ENCODE measurements around the gene PCDHA10. TPM values are rescaled to one million over a fixed set of nuclear protein-coding genes. Genes with fewer than 3 reads are reported as not detected.

Gene PCDHA10
- total and polyA plus RNA-seq, 2 of the 4 experiments (the other 2 are of a cell fraction) = under 0.01 to 0.02 TPM

DNA sequence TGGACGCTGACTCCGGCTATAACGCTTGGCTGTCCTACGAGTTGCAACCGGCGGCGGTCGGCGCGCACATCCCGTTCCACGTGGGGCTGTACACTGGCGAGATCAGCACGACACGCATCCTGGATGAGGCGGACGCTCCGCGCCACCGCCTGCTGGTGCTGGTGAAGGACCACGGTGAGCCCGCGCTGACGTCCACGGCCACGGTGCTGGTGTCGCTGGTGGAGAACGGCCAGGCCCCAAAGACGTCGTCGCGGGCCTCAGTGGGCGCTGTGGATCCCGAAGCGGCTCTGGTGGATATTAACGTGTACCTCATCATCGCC, 21.5 kb downstream of the PCDHA10 start:
- Histone ChIP-seq H3K56ac (ENCODE audit: extremely low read depth, insufficient read depth, low read length) (no peak overlapping the region), H3K18ac (ENCODE audit: low read depth, low read length) (no peak overlapping the region), H2BK20ac (ENCODE audit: low read depth, low read length) (no peak overlapping the region), H3K27ac (ENCODE audit: insufficient read depth, low read length) (no peak overlapping the region), H3K23ac (ENCODE audit: low read depth, low read length) (no peak overlapping the region), H4K91ac (ENCODE audit: insufficient read depth, low read depth, low read length) (no peak overlapping the region), H3K36me3 (ENCODE audit: control insufficient read depth, insufficient read depth, low read length) (no peaks in the 10 kb centered on the region), H2AK9ac (replicated peaks; ENCODE audit: low read depth, low read length, poor library complexity) (no peak overlapping the region), H4K5ac (ENCODE audit: low read depth, low read length) (no peak overlapping the region), H2BK120ac (ENCODE audit: low read depth, low read length) (no peak overlapping the region), H3K9me1 (ENCODE audit: insufficient read depth, low read length) (no peaks in the 10 kb centered on the region), H4K8ac (ENCODE audit: low read depth in 2 of 2, low read length in 2 of 2) (no peak overlapping the region), H2AFZ (replicated peaks; ENCODE audit: low read length, poor library complexity) (no peak overlapping the region), H3K4me2 (ENCODE audit: low read depth, low read length) (no peak overlapping the region), H3K4ac (ENCODE audit: low read depth, low read length) (no peak overlapping the region), H3K4me1 (ENCODE audit: control insufficient read depth, insufficient read depth, low read length) (no peaks in the 10 kb centered on the region), H3K9me3 (ENCODE audit: control insufficient read depth, insufficient read depth, low read length) (peaks cover 18% of the 10 kb centered on the region), H2AK5ac (ENCODE audit: low read depth, low read length) (no peak overlapping the region), H3K4me3 (ENCODE audit: insufficient read depth, low read depth, low read length) (no peak overlapping the region), H3K9ac (ENCODE audit: low read depth, low read length) (no peak overlapping the region), H4K20me1 (ENCODE audit: insufficient read depth, low read length) (no peaks in the 10 kb centered on the region), H3K79me1 (ENCODE audit: low read depth in 1 of 2, low read length in 2 of 2) (no peaks in the 10 kb centered on the region), H3K14ac (replicated peaks; ENCODE audit: low read depth, low read length) (no peak overlapping the region), H2BK15ac (ENCODE audit: low read depth, low read length) (no peak overlapping the region), H2BK5ac (ENCODE audit: low read depth, low read length, poor library complexity, severe bottlenecking) (no peak overlapping the region), H3K27me3 (ENCODE audit: control insufficient read depth, insufficient read depth, low read length) (no peaks in the 10 kb centered on the region)
- WGBS, 2 experiments (ENCODE audit: extremely low coverage in 2 of 2, insufficient read length in 1 of 2) = 50% methylated on average over 14 of the region's 37 CpGs; no CpG with 5 or more reads in 1 of the 2 experiments
- DNase-seq (no peak), ATAC-seq (ENCODE audit: low read depth) (no peak)
- intact Hi-C loops (cut with micrococcal nuclease) = no loop called here
- in situ Hi-C loops (cut with MboI; ENCODE audit: low sequenced_read_pairs) = no loop called here
- POLR2A ChIA-PET (ENCODE audit: unreplicated experiment) = no interaction called here
- TF ChIP-seq, protein P1, sequence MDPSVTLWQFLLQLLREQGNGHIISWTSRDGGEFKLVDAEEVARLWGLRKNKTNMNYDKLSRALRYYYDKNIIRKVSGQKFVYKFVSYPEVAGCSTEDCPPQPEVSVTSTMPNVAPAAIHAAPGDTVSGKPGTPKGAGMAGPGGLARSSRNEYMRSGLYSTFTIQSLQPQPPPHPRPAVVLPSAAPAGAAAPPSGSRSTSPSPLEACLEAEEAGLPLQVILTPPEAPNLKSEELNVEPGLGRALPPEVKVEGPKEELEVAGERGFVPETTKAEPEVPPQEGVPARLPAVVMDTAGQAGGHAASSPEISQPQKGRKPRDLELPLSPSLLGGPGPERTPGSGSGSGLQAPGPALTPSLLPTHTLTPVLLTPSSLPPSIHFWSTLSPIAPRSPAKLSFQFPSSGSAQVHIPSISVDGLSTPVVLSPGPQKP (IDR thresholded peaks at IDR 0.05; ENCODE audit: borderline replicate concordance, low read depth, low read length) = no peak
- TF ChIP-seq FOS (IDR thresholded peaks at IDR 0.05; ENCODE audit: low read depth, low read length) = no peak
- TF ChIP-seq SMC3 (IDR thresholded peaks at IDR 0.05; ENCODE audit: low read depth, low read length) = no peak
- no peak for TF ChIP-seq CEBPB (IDR thresholded peaks at IDR 0.05; ENCODE audit: low read depth, low read length)
- CTCF ChIA-PET = no interaction called here
- no TSS peak for BruUV-seq (replicated peaks)
- dilution Hi-C loops (cut with HindIII; ENCODE audit: low sequenced_read_pairs, unreplicated experiment) = no loop called here
